Left lung (tissue), 10 donors: ENCODE results near the gene RAB28. TPM values are rescaled to one million over a fixed set of nuclear protein-coding genes. Genes with fewer than 3 reads are reported as not detected.
"Not testable (repeated sequence)": the region's sequence is repeated elsewhere in the genome, so short reads cannot be mapped to it uniquely, and the experiment has no call there.

Experiments used
- ATAC-seq: fragments of 200-7000 bp; cut with Tn5 transposase; one replicate; pipeline ENCODE4 v1.9.1; 2020; ENCODE audit warnings: moderate library complexity
- DNase-seq, 4 donors: peaks; one replicate each; pipeline ENCODE4 v3.0.0-alpha.2; 2013 to 2020
- H3K27ac ChIP-seq, 2 donors: fragments of 200-600 bp; sonication (generic) in 1 of 2; one replicate each; pipeline versions ENCODE4 v1.5.0 to v1.8.0; 2020 to 2021
- H3K27me3 ChIP-seq, 2 donors: fragments of 200-600 bp; sonication (generic) in 1 of 2; one replicate each; pipeline versions ENCODE4 v1.5.0 to v1.8.0; 2020 to 2021
- H3K36me3 ChIP-seq, 2 donors: fragments of 200-600 bp; sonication (generic) in 1 of 2; one replicate each; pipeline versions ENCODE4 v1.5.0 to v1.8.0; 2020 to 2021
- H3K4me1 ChIP-seq, 2 donors: fragments of 200-600 bp; one replicate each; pipeline ENCODE4 v1.8.0; 2021
- H3K4me3 ChIP-seq, 2 donors: fragments of 200-600 bp; sonication (generic) in 1 of 2; one replicate each; pipeline versions ENCODE4 v1.5.0 to v1.8.0; 2020 to 2021; ENCODE audit warnings: mild to moderate bottlenecking in 1 of 2
- H3K9me3 ChIP-seq, 2 donors: fragments of 200-600 bp; sonication (generic) in 1 of 2; one replicate each; pipeline versions ENCODE4 v1.5.0 to v1.8.0; 2020 to 2021
- intact Hi-C, 2 donors: fragments of 100-400 bp; cut with DNase I; formaldehyde crosslinking; loops; one replicate each; pipeline versions ENCODE4 v1.11.2 to v1.14.2; 2022
- polyA plus RNA-seq, 6 donors: library from polyadenylated mRNA; unstranded; fragments of 120-200 nt; gene quantifications; one replicate each; pipeline ENCODE4 v1.2.1, GENCODE V29; 2013; ENCODE audit not compliant: insufficient read length in 6 of 6
- total RNA-seq, 2 donors: library from RNA; stranded (reverse); fragmentation: NEBNext Ultra II Directional; extraction: Animal tissue kit (Norgen Biotek cat#: 25700); gene quantifications; one replicate each; pipeline ENCODE4 v1.2.1, GENCODE V29; 2021
- TF ChIP-seq, protein P1 (sequence below), 2 donors: fragments of 200-600 bp; sonication (generic) in 1 of 2; IDR thresholded peaks; one replicate each; pipeline versions ENCODE4 v1.5.0 to v1.8.0; 2021; ENCODE audit warnings: antibody characterized with exemption in 2 of 2
- donor health status: DM: no; HTN: yes; CAD: no.
- donor health status: DM: no; HTN: no; CAD: no.

Gene RAB28
- total and polyA plus RNA-seq, 8 donors: 12.2 to 33.4 (median 30.6) TPM

DNA sequence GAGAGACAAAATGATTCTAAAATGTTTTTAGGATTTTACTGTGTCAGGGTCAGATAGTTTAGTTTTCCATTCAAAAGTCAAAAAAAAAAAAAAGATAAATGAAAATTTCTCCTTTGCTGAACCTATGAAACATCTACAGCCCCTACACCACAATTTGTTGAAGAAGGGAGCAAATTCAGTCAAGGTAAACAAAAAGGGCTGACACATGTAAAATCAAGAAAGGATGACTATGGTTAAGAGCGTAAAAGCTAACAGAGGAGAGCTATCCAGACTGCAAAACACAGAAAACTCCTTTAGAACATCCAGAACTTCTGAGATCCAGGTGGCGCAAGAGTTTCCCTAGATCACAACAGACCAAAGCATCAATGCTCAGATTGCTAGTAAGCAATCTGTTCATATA lies 72.2 kb downstream of the RAB28 start:
- Histone ChIP-seq H3K4me3 (no peak overlapping the region), H3K9me3 (no peaks in the 10 kb centered on the region), H3K27ac (no peak overlapping the region), H3K27me3 (no peaks in the 10 kb centered on the region), H3K36me3 (no peaks in the 10 kb centered on the region), H3K4me1 (peaks cover 0 to 4% of the 10 kb centered on the region in 2 donors)
- no peak for ATAC-seq
- TF ChIP-seq, protein P1, sequence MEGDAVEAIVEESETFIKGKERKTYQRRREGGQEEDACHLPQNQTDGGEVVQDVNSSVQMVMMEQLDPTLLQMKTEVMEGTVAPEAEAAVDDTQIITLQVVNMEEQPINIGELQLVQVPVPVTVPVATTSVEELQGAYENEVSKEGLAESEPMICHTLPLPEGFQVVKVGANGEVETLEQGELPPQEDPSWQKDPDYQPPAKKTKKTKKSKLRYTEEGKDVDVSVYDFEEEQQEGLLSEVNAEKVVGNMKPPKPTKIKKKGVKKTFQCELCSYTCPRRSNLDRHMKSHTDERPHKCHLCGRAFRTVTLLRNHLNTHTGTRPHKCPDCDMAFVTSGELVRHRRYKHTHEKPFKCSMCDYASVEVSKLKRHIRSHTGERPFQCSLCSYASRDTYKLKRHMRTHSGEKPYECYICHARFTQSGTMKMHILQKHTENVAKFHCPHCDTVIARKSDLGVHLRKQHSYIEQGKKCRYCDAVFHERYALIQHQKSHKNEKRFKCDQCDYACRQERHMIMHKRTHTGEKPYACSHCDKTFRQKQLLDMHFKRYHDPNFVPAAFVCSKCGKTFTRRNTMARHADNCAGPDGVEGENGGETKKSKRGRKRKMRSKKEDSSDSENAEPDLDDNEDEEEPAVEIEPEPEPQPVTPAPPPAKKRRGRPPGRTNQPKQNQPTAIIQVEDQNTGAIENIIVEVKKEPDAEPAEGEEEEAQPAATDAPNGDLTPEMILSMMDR (IDR thresholded peaks at IDR 0.05): no peak
- intact Hi-C loops: no loop called here
- no peak for DNase-seq

DNA sequence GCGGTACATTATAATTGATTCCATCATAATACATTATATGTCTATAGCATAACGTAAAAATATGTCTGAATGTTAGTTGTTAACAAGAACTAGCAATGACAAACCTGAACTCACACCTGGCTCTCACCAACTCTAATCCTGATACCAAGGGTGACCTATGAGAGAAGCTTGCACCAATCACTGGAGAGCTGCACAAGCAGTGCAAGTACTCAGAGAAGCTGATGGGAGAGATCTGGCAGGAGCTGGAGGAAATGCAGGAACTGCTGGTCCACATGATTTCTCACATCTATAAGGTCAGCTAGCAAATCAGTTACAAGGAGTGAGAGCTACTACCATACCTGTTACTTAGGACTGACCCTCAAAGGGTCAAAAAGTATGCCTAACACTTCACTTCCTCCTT lies 74.8 kb downstream of the RAB28 start:
- Histone ChIP-seq H3K4me1 (no peaks in the 10 kb centered on the region), H3K27ac (no peak overlapping the region), H3K36me3 (no peaks in the 10 kb centered on the region), H3K4me3 (no peak overlapping the region), H3K9me3 (peaks cover 0 to 5% of the 10 kb centered on the region in 2 donors), H3K27me3 (no peaks in the 10 kb centered on the region)
- ATAC-seq: no peak
- no peak for DNase-seq
- TF ChIP-seq, protein P1 (IDR thresholded peaks at IDR 0.05): no peak
- intact Hi-C loops: no loop called here

DNA sequence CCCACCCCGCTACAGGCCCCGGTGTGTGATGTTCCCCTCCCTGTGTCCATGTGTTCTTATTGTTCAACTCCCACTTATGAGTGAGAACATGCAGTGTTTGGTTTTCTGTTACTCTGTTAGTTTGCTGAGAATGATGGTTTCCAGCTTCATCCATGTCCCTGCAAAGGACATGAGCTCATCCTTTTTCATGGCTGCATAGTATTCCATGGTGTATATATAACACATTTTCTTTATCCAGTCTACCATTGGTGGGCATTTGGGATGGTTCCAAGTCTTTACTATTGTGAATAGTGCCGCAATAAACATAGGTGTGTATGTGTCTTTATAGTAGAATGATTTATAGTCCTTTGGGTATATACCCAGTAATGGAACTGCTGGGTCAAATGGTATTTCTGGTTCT lies 78.0 kb downstream of the RAB28 start:
- H3K4me3 ChIP-seq, H3K27me3 ChIP-seq, H3K36me3 ChIP-seq, H3K4me1 ChIP-seq, ATAC-seq, DNase-seq, H3K9me3 ChIP-seq, H3K27ac ChIP-seq, intact Hi-C loops: not testable (repeated sequence)

DNA sequence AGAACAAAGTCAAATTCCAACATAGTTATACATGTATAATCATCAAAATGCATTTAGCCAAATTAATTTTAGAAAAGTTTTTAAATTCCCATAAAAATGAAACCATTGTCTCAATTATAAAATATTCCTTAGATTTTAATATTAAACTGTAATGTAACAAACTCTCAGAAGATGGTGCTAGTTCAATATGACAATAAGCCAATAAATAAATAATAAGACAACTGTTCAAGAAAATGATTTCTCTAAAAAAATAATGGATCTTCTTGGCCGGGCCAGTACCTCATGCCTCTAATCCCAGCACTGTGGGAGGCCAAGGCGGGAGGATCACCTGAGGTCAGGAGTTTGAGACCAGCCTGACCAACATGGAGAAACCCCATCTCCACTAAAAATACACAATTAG lies 80.3 kb downstream of the RAB28 start:
- no peak overlapping the region for H3K4me3 ChIP-seq
- H3K27me3 ChIP-seq: no peaks in the 10 kb centered on the region
- peaks cover 0 to 5% of the 10 kb centered on the region in 2 donors for H3K9me3 ChIP-seq
- ATAC-seq: no peak
- no peak for DNase-seq
- no peak overlapping the region for H3K27ac ChIP-seq
- intact Hi-C loops: no loop called here
- no peaks in the 10 kb centered on the region for H3K4me1 ChIP-seq
- TF ChIP-seq, protein P1 (IDR thresholded peaks at IDR 0.05): no peak
- no peaks in the 10 kb centered on the region for H3K36me3 ChIP-seq

DNA sequence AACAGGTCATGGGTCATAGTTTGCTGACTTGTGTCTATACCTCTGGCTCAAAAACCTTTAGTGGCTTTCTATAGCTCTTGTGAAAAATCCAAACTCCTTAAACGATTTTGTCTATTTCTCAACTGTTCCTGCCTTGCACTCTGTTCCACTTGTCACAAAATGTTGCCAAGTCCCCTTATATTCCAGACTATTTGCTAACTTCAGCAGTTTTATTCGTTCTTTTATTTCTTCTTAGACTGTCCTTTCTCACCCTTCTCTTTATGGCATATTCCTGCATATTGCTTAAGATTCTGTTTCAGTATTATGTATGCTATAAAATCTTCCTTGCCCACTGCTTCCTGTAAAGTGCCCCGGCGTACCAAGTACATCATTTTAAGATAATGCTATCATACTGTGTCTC lies 80.8 kb downstream of the RAB28 start:
- DNase-seq (no peak), ATAC-seq (no peak)
- no peak overlapping the region for H3K27ac ChIP-seq
- H3K36me3 ChIP-seq: no peaks in the 10 kb centered on the region
- no peaks in the 10 kb centered on the region for H3K4me1 ChIP-seq
- peaks cover 0 to 5% of the 10 kb centered on the region in 2 donors for H3K9me3 ChIP-seq
- TF ChIP-seq, protein P1 (IDR thresholded peaks at IDR 0.05): no peak
- no peak overlapping the region for H3K4me3 ChIP-seq
- intact Hi-C loops: no loop called here
- H3K27me3 ChIP-seq: no peaks in the 10 kb centered on the region

DNA sequence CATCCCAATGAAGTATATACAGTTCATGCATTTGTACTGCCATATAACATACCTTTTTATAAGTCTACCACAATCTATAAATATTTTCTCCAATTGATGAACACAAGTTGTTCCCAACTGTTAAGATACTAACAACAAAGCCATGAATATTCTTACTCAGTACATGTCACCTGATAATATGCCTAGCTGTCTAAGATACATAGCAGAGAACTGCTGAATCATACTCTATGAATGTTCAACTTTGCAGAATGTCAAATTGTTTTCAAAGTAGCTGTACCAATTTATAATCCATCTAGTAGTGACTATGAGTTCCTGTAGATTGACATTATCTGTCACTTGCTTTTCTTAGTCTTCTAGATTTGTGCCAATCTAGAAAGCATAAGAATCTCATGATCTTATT lies 84.9 kb downstream of the RAB28 start:
- H3K27ac ChIP-seq: no peak overlapping the region
- TF ChIP-seq, protein P1 (IDR thresholded peaks at IDR 0.05): no peak
- intact Hi-C loops: no loop called here
- ATAC-seq (no peak), DNase-seq (no peak)
- H3K4me3 ChIP-seq: no peak overlapping the region
- no peaks in the 10 kb centered on the region for H3K9me3 ChIP-seq
- H3K4me1 ChIP-seq: no peaks in the 10 kb centered on the region
- no peaks in the 10 kb centered on the region for H3K36me3 ChIP-seq
- no peaks in the 10 kb centered on the region for H3K27me3 ChIP-seq
